AG08396 (cell line): Measurements from ENCODE around the gene UBE2Q1.

ENCODE experiments used
- DNase-seq: peaks from one replicate; pipeline ENCODE4 v3.0.0; 2012; ENCODE audit warnings: low spot score, mixed read lengths

UBE2Q1 gene

GRCh38 chr1:154502744-154503115 is 55.7 kb downstream of the UBE2Q1 start:
- no peak for DNase-seq

DNA sequence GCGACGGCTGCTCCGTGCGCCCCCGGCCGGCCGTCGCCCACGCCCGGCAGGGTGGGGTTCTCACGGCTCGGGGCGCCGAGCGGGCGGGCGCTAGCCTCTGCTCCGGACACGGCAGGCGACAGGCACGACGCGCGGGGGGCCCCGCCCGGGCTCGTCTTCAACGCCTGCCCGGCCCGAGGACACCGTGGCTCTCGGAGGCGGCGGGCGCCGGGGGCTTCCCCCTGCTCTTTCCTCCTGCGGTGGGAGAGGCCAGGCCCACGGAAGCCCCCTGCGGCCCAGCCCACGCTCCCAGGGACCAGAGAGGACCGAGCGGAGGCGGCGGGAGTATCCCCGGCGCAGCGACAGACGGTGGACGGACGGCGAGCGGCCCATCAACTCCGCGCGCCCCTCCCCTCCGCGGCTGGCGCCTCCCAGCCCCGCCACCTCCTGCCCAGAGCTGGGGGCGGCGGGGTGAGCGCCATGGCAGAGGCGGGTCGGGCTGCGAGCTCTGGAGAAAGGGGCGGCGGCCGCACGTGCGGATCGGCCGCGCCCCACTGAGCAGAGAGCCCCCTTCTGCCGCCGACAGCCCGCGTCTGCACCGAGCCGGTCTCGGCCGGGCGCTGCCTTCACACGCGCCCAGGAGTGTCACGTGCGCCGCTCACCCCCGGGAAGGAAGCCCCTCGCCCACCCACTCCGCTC is 56.3 kb downstream of the UBE2Q1 start, which contains the start of the genes SHE and TDRD10:
TSS of gene SHE (minus strand) at position 347 of the 678 bp plus-strand sequence. CDS start 386 bp downstream, outside the sequence.
TSS of gene TDRD10 (plus strand) at position 154 of the 678 bp plus-strand sequence. CDS start 4,685 bp downstream, outside the sequence.
- no peak for DNase-seq

GRCh38 chr1:154501423-154502065 is 56.9 kb downstream of the UBE2Q1 start:
- no peak for DNase-seq

- DNase-seq, result no peak
These were observed 57.9 kb downstream of the UBE2Q1 start for GRCh38 chr1:154500533-154500932.

DNA sequence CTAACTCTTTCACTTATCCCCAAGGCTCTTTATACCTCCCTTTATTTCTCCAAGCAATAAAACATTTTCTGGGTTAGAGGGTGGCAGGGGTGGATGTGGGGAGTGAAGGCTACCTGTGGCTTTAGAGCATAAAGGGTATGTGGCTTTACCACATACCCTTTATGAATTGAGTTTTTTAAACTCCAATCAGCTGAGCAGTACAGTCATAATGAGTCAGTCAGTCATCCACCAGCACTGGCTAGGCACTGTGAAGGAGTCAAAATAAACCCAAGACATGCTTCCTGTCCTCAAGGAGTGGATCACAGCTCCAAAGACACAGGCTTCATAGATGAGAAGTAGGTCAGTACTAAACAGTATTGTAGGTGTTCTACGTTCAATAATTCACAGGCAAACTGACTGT is 59.0 kb downstream of the UBE2Q1 start:
- DNase-seq, result no peak
